K562 (cell line): ENCODE results near the gene ACTN3. TPM values are rescaled to one million over a fixed set of nuclear protein-coding genes. Genes with fewer than 3 reads are reported as not detected.

Experiments
- CEBPB ChIP-seq: fragments of 450-650 bp; IDR thresholded peaks from 2 replicates; pipeline ENCODE4 v1.6.1; 2016; ENCODE audit warnings: missing genetic modification characterization, missing compliant biosample characterization
- ELF4 ChIP-seq: fragments of 450-650 bp; formaldehyde crosslinking; IDR thresholded peaks from 2 replicates; pipeline ENCODE4 v1.4.0; 2022; ENCODE audit warnings: missing genetic modification characterization
- HMG20A ChIP-seq: fragments of 450-650 bp; formaldehyde crosslinking; conservative IDR thresholded peaks from 2 replicates; pipeline ENCODE4 v1.4.0; 2020; ENCODE audit warnings: mild to moderate bottlenecking, mixed read lengths
- YY1 ChIP-seq, 3 experiments: IDR thresholded peaks; 2 replicates each; pipeline ENCODE4 v1.6.1; 2011; ENCODE audit warnings: low read length in 2 of 3, mild to moderate bottlenecking in 2 of 3, moderate library complexity in 2 of 3, borderline replicate concordance in 1 of 3, control low read depth in 1 of 3, low read depth in 1 of 3; ENCODE audit not compliant: insufficient read depth in 3 of 3, insufficient replicate concordance in 2 of 3, control insufficient read depth in 1 of 3, insufficient read length in 1 of 3; ENCODE audit errors: extremely low read depth in 1 of 3
- polyA plus RNA-seq, 8 experiments: library from polyadenylated mRNA; depleted of rRNA in 4 of 8; stranded (reverse) in 5 of 8; unstranded in 3 of 8; fragments of >200 nt; fragmentation: Nextera tagmentation in 2 of 8; fragmentation: Illumina TruSeq in 1 of 8; extraction: Ambion mirVana in 2 of 8; extraction: Trizol in 1 of 8; gene quantifications; 2 replicates each; pipeline versions ENCODE4 v1.2.1 to v1.2.3, GENCODE V29; 2011 to 2014; ENCODE audit warnings: inconsistent platforms in 1 of 8, missing spikeins in 1 of 8
- total RNA-seq, 7 experiments: library from RNA; depleted of rRNA in 6 of 7; stranded (reverse); fragments of >200 nt in 6 of 7; fragmentation: Illumina TruSeq in 2 of 7; extraction: Trizol in 2 of 7; gene quantifications; 2 replicates each; pipeline versions ENCODE4 v1.2.1 to v1.2.3, GENCODE V29; 2011 to 2021; ENCODE audit warnings: low replicate concordance in 1 of 7
- TF ChIP-seq, protein P1 (sequence below): fragments of 250-450 bp; sonication (Bioruptor Pico); IDR thresholded peaks from 2 replicates; pipeline ENCODE4 v1.4.0; 2020; ENCODE audit warnings: mild to moderate bottlenecking, moderate library complexity
- TF ChIP-seq, protein P2 (sequence below): fragments of 200-600 bp; sonication (generic); IDR thresholded peaks from one replicate; pipeline ENCODE4 v1.6.1; 2012; ENCODE audit warnings: mild to moderate bottlenecking, low read depth, low read length, inconsistent platforms
- TF ChIP-seq, protein P3 (sequence below): fragments of 250-450 bp; sonication (Bioruptor Pico); IDR thresholded peaks from 2 replicates; pipeline ENCODE4 v1.8.0; 2021; ENCODE audit warnings: moderate library complexity, mild to moderate bottlenecking, inconsistent platforms

The ACTN3 gene
- total and polyA plus RNA-seq, 9 of the 15 experiments (the other 6 are each of a cell fraction or from before 2014, with no cell fraction given): not detected

DNA sequence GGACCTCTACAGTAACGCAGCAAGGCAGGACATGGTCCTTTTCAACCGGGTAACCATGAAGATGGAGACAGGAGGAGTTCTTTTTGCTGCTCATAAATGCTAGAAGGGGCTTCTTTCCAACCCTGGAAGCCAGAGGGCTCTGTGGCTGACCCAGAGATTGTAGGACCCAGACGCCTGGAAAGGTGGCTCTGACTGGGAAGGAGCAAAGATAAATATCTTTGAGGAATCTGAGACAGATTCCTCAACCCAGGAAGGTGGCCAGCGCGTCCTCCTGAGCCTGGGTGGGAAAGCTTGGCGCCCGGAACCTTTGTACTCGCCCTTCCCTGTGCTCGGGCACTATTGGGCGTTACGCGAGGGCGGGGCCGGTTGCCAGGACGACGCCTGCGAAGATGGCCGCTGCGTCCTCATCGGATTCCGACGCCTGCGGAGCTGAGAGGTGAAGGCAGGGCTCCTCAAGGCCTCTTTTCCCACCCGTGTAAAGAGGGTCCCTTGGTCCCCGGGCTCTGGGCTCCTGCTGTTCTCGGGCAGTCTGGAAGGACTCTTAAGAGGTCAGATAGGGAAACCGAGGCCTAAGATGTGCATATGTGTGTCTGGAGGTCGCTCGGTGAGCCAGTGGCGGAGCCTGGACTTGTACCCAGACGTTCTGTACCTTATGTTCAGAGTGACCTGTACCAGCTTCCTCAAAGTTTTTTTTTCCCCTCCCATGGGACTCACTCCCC, 36.3 kb upstream of the ACTN3 start, which contains the start of gene BBS1 (continued):
- TF ChIP-seq, protein P1, sequence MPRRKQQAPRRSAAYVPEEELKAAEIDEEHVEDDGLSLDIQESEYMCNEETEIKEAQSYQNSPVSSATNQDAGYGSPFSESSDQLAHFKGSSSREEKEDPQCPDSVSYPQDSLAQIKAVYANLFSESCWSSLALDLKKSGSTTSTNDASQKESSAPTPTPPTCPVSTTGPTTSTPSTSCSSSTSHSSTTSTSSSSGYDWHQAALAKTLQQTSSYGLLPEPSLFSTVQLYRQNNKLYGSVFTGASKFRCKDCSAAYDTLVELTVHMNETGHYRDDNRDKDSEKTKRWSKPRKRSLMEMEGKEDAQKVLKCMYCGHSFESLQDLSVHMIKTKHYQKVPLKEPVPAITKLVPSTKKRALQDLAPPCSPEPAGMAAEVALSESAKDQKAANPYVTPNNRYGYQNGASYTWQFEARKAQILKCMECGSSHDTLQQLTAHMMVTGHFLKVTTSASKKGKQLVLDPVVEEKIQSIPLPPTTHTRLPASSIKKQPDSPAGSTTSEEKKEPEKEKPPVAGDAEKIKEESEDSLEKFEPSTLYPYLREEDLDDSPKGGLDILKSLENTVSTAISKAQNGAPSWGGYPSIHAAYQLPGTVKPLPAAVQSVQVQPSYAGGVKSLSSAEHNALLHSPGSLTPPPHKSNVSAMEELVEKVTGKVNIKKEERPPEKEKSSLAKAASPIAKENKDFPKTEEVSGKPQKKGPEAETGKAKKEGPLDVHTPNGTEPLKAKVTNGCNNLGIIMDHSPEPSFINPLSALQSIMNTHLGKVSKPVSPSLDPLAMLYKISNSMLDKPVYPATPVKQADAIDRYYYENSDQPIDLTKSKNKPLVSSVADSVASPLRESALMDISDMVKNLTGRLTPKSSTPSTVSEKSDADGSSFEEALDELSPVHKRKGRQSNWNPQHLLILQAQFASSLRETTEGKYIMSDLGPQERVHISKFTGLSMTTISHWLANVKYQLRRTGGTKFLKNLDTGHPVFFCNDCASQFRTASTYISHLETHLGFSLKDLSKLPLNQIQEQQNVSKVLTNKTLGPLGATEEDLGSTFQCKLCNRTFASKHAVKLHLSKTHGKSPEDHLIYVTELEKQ (CRISPR knock-in tag): no peak
- TF ChIP-seq HMG20A (CRISPR knock-in tag) (no peak), ELF4 (CRISPR knock-in tag) (no peak), CEBPB (tag) (no peak), YY1 (IDR thresholded peaks at IDR 0.05; ENCODE audit: borderline replicate concordance in 1 of 3, control insufficient read depth in 1 of 3, extremely low read depth in 1 of 3, insufficient read depth in 3 of 3, insufficient read length in 1 of 3, insufficient replicate concordance in 2 of 3, low read depth in 1 of 3, low read length in 2 of 3) (peak; percentile 84 to 97 (median 96))
- TF ChIP-seq, protein P2, sequence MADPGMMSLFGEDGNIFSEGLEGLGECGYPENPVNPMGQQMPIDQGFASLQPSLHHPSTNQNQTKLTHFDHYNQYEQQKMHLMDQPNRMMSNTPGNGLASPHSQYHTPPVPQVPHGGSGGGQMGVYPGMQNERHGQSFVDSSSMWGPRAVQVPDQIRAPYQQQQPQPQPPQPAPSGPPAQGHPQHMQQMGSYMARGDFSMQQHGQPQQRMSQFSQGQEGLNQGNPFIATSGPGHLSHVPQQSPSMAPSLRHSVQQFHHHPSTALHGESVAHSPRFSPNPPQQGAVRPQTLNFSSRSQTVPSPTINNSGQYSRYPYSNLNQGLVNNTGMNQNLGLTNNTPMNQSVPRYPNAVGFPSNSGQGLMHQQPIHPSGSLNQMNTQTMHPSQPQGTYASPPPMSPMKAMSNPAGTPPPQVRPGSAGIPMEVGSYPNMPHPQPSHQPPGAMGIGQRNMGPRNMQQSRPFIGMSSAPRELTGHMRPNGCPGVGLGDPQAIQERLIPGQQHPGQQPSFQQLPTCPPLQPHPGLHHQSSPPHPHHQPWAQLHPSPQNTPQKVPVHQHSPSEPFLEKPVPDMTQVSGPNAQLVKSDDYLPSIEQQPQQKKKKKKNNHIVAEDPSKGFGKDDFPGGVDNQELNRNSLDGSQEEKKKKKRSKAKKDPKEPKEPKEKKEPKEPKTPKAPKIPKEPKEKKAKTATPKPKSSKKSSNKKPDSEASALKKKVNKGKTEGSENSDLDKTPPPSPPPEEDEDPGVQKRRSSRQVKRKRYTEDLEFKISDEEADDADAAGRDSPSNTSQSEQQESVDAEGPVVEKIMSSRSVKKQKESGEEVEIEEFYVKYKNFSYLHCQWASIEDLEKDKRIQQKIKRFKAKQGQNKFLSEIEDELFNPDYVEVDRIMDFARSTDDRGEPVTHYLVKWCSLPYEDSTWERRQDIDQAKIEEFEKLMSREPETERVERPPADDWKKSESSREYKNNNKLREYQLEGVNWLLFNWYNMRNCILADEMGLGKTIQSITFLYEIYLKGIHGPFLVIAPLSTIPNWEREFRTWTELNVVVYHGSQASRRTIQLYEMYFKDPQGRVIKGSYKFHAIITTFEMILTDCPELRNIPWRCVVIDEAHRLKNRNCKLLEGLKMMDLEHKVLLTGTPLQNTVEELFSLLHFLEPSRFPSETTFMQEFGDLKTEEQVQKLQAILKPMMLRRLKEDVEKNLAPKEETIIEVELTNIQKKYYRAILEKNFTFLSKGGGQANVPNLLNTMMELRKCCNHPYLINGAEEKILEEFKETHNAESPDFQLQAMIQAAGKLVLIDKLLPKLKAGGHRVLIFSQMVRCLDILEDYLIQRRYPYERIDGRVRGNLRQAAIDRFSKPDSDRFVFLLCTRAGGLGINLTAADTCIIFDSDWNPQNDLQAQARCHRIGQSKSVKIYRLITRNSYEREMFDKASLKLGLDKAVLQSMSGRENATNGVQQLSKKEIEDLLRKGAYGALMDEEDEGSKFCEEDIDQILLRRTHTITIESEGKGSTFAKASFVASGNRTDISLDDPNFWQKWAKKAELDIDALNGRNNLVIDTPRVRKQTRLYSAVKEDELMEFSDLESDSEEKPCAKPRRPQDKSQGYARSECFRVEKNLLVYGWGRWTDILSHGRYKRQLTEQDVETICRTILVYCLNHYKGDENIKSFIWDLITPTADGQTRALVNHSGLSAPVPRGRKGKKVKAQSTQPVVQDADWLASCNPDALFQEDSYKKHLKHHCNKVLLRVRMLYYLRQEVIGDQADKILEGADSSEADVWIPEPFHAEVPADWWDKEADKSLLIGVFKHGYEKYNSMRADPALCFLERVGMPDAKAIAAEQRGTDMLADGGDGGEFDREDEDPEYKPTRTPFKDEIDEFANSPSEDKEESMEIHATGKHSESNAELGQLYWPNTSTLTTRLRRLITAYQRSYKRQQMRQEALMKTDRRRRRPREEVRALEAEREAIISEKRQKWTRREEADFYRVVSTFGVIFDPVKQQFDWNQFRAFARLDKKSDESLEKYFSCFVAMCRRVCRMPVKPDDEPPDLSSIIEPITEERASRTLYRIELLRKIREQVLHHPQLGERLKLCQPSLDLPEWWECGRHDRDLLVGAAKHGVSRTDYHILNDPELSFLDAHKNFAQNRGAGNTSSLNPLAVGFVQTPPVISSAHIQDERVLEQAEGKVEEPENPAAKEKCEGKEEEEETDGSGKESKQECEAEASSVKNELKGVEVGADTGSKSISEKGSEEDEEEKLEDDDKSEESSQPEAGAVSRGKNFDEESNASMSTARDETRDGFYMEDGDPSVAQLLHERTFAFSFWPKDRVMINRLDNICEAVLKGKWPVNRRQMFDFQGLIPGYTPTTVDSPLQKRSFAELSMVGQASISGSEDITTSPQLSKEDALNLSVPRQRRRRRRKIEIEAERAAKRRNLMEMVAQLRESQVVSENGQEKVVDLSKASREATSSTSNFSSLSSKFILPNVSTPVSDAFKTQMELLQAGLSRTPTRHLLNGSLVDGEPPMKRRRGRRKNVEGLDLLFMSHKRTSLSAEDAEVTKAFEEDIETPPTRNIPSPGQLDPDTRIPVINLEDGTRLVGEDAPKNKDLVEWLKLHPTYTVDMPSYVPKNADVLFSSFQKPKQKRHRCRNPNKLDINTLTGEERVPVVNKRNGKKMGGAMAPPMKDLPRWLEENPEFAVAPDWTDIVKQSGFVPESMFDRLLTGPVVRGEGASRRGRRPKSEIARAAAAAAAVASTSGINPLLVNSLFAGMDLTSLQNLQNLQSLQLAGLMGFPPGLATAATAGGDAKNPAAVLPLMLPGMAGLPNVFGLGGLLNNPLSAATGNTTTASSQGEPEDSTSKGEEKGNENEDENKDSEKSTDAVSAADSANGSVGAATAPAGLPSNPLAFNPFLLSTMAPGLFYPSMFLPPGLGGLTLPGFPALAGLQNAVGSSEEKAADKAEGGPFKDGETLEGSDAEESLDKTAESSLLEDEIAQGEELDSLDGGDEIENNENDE: no peak
- TF ChIP-seq, protein P3, sequence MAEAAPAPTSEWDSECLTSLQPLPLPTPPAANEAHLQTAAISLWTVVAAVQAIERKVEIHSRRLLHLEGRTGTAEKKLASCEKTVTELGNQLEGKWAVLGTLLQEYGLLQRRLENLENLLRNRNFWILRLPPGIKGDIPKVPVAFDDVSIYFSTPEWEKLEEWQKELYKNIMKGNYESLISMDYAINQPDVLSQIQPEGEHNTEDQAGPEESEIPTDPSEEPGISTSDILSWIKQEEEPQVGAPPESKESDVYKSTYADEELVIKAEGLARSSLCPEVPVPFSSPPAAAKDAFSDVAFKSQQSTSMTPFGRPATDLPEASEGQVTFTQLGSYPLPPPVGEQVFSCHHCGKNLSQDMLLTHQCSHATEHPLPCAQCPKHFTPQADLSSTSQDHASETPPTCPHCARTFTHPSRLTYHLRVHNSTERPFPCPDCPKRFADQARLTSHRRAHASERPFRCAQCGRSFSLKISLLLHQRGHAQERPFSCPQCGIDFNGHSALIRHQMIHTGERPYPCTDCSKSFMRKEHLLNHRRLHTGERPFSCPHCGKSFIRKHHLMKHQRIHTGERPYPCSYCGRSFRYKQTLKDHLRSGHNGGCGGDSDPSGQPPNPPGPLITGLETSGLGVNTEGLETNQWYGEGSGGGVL: no peak
